CD14-positive monocyte (primary cell): ENCODE measurements around the gene IFNW1. TPM values are rescaled to one million over a fixed set of nuclear protein-coding genes. Genes with fewer than 3 reads are reported as not detected.

Experiments
- DNase-seq, 3 donors: peaks; one replicate each; pipeline ENCODE4 v3.0.0-alpha.2; 2011 to 2022
- H2AFZ ChIP-seq: 2 replicates; pipeline ENCODE4 v1.6.0; 2012; ENCODE audit warnings: mild to moderate bottlenecking, low read depth, low read length, inconsistent platforms; ENCODE audit not compliant: insufficient read depth, poor library complexity, severe bottlenecking
- H3K27ac ChIP-seq, 2 donors: 1 replicate in 1 of 2; 2 replicates in 1 of 2; pipeline ENCODE4 v1.5.1; 2012 to 2013; ENCODE audit warnings: low read length in 2 of 2, control low read depth in 1 of 2, inconsistent platforms in 1 of 2, low read depth in 1 of 2, mild to moderate bottlenecking in 1 of 2
- H3K27me3 ChIP-seq, 2 donors: one replicate each; pipeline versions ENCODE4 v1.6.0 to v1.6.1; 2011 to 2013; ENCODE audit warnings: low read length in 2 of 2; ENCODE audit not compliant: control insufficient read depth in 2 of 2, insufficient read depth in 2 of 2
- H3K36me3 ChIP-seq, 2 donors: replicated peaks in 1 of 2; 1 replicate in 1 of 2; 2 replicates in 1 of 2; pipeline versions ENCODE4 v1.5.1 to v1.6.1; 2012 to 2013; ENCODE audit warnings: low read length in 2 of 2, control low read depth in 1 of 2, inconsistent platforms in 1 of 2, mild to moderate bottlenecking in 1 of 2; ENCODE audit not compliant: insufficient read depth in 2 of 2, control insufficient read depth in 1 of 2
- H3K4me1 ChIP-seq, 2 donors: 1 replicate in 1 of 2; 2 replicates in 1 of 2; pipeline versions ENCODE4 v1.5.1 to v1.6.1; 2012 to 2013; ENCODE audit warnings: low read length in 2 of 2, control low read depth in 1 of 2, inconsistent platforms in 1 of 2, mild to moderate bottlenecking in 1 of 2, moderate library complexity in 1 of 2; ENCODE audit not compliant: insufficient read depth in 2 of 2, control insufficient read depth in 1 of 2
- H3K4me2 ChIP-seq: replicated peaks from 2 replicates; pipeline ENCODE3; 2012; ENCODE audit warnings: low read length, moderate library complexity, mild to moderate bottlenecking; ENCODE audit not compliant: poor library complexity, severe bottlenecking; ENCODE audit errors: extremely low read depth
- H3K4me3 ChIP-seq, 3 experiments: fragments of 200-600 bp in 1 of 3; sonication (generic) in 1 of 3; replicated peaks in 1 of 3; 1 replicate in 2 of 3; 2 replicates in 1 of 3; pipeline ENCODE4 v1.5.1; 2011 to 2013; ENCODE audit warnings: low read length in 3 of 3, mild to moderate bottlenecking in 3 of 3, control low read depth in 2 of 3, low read depth in 2 of 3, inconsistent platforms in 1 of 3, moderate library complexity in 1 of 3
- H3K79me2 ChIP-seq: 2 replicates; pipeline ENCODE4 v1.6.0; 2012; ENCODE audit warnings: mild to moderate bottlenecking, control low read depth, inconsistent platforms, low read length, moderate library complexity; ENCODE audit not compliant: insufficient read depth
- H3K9ac ChIP-seq: 2 replicates; pipeline ENCODE4 v1.6.0; 2017; ENCODE audit warnings: low read length, mild to moderate bottlenecking; ENCODE audit not compliant: insufficient read depth, poor library complexity, severe bottlenecking
- H3K9me3 ChIP-seq, 2 donors: replicated peaks in 1 of 2; 1 replicate in 1 of 2; 2 replicates in 1 of 2; pipeline versions ENCODE4 v1.5.1 to v1.6.1; 2012 to 2013; ENCODE audit warnings: low read length in 2 of 2, control low read depth in 1 of 2; ENCODE audit not compliant: control insufficient read depth in 1 of 2, insufficient read depth in 1 of 2
- H4K20me1 ChIP-seq: 2 replicates; pipeline ENCODE4 v1.6.0; 2012; ENCODE audit warnings: mild to moderate bottlenecking, low read length, control low read depth, moderate library complexity; ENCODE audit not compliant: insufficient read depth
- H3K27ac Mint-ChIP-seq, 7 donors: one replicate each; pipeline ENCODE4 v1.8.0; 2020; ENCODE audit warnings: mild to moderate bottlenecking in 7 of 7, mixed read lengths in 7 of 7, moderate library complexity in 6 of 7, inconsistent platforms in 2 of 7
- H3K27me3 Mint-ChIP-seq, 3 donors: one replicate each; pipeline ENCODE4 v1.8.0; 2021 to 2022; ENCODE audit warnings: low read depth in 3 of 3, mild to moderate bottlenecking in 3 of 3, mixed read lengths in 3 of 3, moderate library complexity in 3 of 3, inconsistent platforms in 1 of 3
- H3K36me3 Mint-ChIP-seq, 2 donors: one replicate each; pipeline ENCODE4 v1.8.0; 2020; ENCODE audit warnings: mixed read lengths in 2 of 2, inconsistent platforms in 1 of 2, mild to moderate bottlenecking in 1 of 2
- H3K4me1 Mint-ChIP-seq: one replicate; pipeline ENCODE4 v1.8.0; 2020; ENCODE audit warnings: mild to moderate bottlenecking, mixed read lengths
- H3K4me3 Mint-ChIP-seq, 2 donors: one replicate each; pipeline ENCODE4 v1.8.0; 2020; ENCODE audit warnings: mild to moderate bottlenecking in 2 of 2, mixed read lengths in 2 of 2, moderate library complexity in 1 of 2
- H3K9me3 Mint-ChIP-seq, 7 donors: one replicate each; pipeline ENCODE4 v1.8.0; 2020 to 2022; ENCODE audit warnings: mixed read lengths in 7 of 7, mild to moderate bottlenecking in 6 of 7, moderate library complexity in 6 of 7, inconsistent platforms in 2 of 7
- WGBS: methylation state at CpG from one replicate; pipeline ENCODE4 v1.1.5; 2013; ENCODE audit warnings: missing lambda C conversion rate; ENCODE audit not compliant: insufficient coverage; 5-methylcytosine and 5-hydroxymethylcytosine counted together
- intact Hi-C, 2 donors: fragments of 100-400 bp; cut with micrococcal nuclease; formaldehyde crosslinking; loops; one replicate each; pipeline versions ENCODE4 v1.15.0 to v1.15.1; 2023
- polyA plus RNA-seq, 3 donors: library from polyadenylated mRNA; depleted of rRNA in 1 of 3; unstranded in 2 of 3; stranded (reverse) in 1 of 3; fragments of 300-500 nt in 2 of 3; fragments of >200 nt in 1 of 3; fragmentation: Illumina TruSeq in 2 of 3; gene quantifications; 1 replicate in 2 of 3; 2 replicates in 1 of 3; pipeline ENCODE4 v1.2.3, GENCODE V29; 2012 to 2021
- TF ChIP-seq, protein P1 (sequence below): fragments of 200-600 bp; IDR thresholded peaks from one replicate; pipeline ENCODE4 v1.8.0; 2022; ENCODE audit warnings: antibody characterized with exemption, mild to moderate bottlenecking

The IFNW1 gene
- polyA plus RNA-seq, 3 donors: not detected

DNA sequence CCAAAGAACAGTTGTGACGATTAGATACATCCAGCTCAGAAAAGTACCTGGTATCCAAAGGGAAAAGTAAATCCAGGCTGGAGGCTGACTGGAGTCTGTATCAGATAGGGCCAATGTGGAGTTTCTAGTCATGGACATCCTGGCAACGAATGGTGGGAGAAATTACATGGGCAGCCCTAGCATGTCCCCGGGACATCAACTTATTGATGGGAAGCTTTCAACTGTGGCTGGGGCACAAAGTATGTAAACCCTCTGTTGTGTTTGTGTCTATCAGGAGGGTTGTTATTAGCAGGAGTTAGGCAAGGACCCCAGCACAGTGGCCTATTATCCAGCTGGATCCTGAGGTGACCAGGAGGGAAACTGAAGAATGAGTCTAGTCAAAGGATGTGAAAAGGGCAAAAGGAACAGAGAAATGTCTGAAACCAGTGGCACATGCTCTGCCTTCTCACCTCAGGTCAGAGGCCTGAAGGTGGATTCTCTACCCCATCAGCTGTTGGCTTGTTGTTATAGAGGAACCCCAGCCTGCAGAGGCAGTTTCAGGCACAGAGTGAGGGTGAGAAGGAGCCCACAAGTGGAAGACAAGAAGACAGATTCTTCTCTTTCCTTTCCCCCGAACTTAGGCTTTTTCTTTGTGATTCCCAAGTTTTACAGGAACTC, 19.9 kb downstream of the IFNW1 start:
- H3K4me2 ChIP-seq: no peak overlapping the region
- H3K9me3 Mint-ChIP-seq: peaks cover 0 to 8% (median 5%) of the 10 kb centered on the region in 7 donors
- H3K79me2 ChIP-seq: no peaks in the 10 kb centered on the region
- H3K27ac Mint-ChIP-seq: no peak overlapping the region
- no peak overlapping the region for H3K27ac ChIP-seq
- WGBS: 87% methylated on average over 3 of the region's 4 CpGs
- no peak for DNase-seq
- H3K36me3 ChIP-seq: no peaks in the 10 kb centered on the region
- TF ChIP-seq, protein P1, sequence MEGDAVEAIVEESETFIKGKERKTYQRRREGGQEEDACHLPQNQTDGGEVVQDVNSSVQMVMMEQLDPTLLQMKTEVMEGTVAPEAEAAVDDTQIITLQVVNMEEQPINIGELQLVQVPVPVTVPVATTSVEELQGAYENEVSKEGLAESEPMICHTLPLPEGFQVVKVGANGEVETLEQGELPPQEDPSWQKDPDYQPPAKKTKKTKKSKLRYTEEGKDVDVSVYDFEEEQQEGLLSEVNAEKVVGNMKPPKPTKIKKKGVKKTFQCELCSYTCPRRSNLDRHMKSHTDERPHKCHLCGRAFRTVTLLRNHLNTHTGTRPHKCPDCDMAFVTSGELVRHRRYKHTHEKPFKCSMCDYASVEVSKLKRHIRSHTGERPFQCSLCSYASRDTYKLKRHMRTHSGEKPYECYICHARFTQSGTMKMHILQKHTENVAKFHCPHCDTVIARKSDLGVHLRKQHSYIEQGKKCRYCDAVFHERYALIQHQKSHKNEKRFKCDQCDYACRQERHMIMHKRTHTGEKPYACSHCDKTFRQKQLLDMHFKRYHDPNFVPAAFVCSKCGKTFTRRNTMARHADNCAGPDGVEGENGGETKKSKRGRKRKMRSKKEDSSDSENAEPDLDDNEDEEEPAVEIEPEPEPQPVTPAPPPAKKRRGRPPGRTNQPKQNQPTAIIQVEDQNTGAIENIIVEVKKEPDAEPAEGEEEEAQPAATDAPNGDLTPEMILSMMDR: no peak
- H3K27me3 ChIP-seq: no peaks in the 10 kb centered on the region
- no peaks in the 10 kb centered on the region for H3K27me3 Mint-ChIP-seq
- no peak overlapping the region for H2AFZ ChIP-seq
- H3K36me3 Mint-ChIP-seq: peaks cover 0 to 3% of the 10 kb centered on the region in 2 donors
- H3K4me3 Mint-ChIP-seq: no peak overlapping the region
- H3K4me1 Mint-ChIP-seq: peaks cover 24% of the 10 kb centered on the region
- H4K20me1 ChIP-seq: no peaks in the 10 kb centered on the region
- no peak overlapping the region for H3K9ac ChIP-seq
- peaks cover 0 to 7% of the 10 kb centered on the region in 2 donors for H3K9me3 ChIP-seq
- intact Hi-C loops: no loop called here
- peaks cover 18 to 21% of the 10 kb centered on the region in 2 donors for H3K4me1 ChIP-seq
- H3K4me3 ChIP-seq: no peak overlapping the region

DNA sequence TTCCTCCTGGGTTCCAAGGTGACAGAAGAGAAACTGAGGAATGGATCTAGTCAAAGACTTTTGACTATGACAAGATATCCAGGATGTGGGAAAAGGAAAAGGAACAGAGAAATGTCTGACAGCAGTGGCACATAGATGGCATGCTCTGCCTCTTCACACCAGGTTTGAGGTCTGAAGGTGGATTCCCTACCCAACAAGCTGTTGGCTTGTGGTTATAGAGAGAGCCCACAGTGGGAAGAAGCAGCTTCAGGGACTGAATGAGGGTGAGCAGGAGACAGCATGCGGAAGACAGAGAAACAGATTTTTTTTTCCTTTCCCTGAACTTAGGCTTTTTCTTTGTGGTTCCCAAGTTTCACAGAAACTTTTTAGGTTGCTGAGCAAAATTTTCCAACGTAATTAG, 20.6 kb downstream of the IFNW1 start:
- Mint-ChIP-seq H3K36me3 (peaks cover 0 to 3% of the 10 kb centered on the region in 2 donors), H3K27ac (peak overlapping the region in 2 of 7 donors; percentile 30 to 32), H3K4me3 (no peak overlapping the region), H3K4me1 (peaks cover 24% of the 10 kb centered on the region), H3K9me3 (peaks cover 0 to 7% (median 5%) of the 10 kb centered on the region in 7 donors), H3K27me3 (peaks cover 0 to 1% (median 0%) of the 10 kb centered on the region in 3 donors)
- DNase-seq: no peak
- intact Hi-C loops: no loop called here
- H3K79me2 ChIP-seq: no peaks in the 10 kb centered on the region
- H3K4me2 ChIP-seq: no peak overlapping the region
- H3K4me3 ChIP-seq: no peak overlapping the region
- H3K4me1 ChIP-seq: peaks cover 18 to 21% of the 10 kb centered on the region in 2 donors
- no CpG with 5 or more reads among the region's 2 CpGs for WGBS
- H3K27me3 ChIP-seq: no peaks in the 10 kb centered on the region
- H4K20me1 ChIP-seq: no peaks in the 10 kb centered on the region
- TF ChIP-seq, protein P1: no peak
- peaks cover 0 to 7% of the 10 kb centered on the region in 2 donors for H3K9me3 ChIP-seq
- H2AFZ ChIP-seq: no peak overlapping the region
- no peak overlapping the region for H3K9ac ChIP-seq
- no peak overlapping the region for H3K27ac ChIP-seq
- H3K36me3 ChIP-seq: no peaks in the 10 kb centered on the region
